Epithelial cell of proximal tubule (primary cell): Measurements from ENCODE around the gene TMC8. TPM values are rescaled to one million over a fixed set of nuclear protein-coding genes. Genes with fewer than 3 reads are reported as not detected.

ENCODE experiments used
- DNase-seq: peaks from one replicate; pipeline ENCODE4 v3.0.0-alpha.2; 2011; ENCODE audit warnings: low read depth
- H3K4me3 ChIP-seq: 2 replicates; pipeline ENCODE4 v1.5.1; 2011; ENCODE audit warnings: low read depth, mild to moderate bottlenecking, low read length
- CTCF ChIP-seq: conservative IDR thresholded peaks from 2 replicates; pipeline ENCODE4 v1.5.1; 2012; ENCODE audit warnings: low read depth, mild to moderate bottlenecking, low read length
- total RNA-seq: library from RNA; depleted of rRNA; stranded (reverse); fragments of >200 nt; gene quantifications from 2 replicates; pipeline ENCODE4 v1.2.3, GENCODE V29; 2015

The TMC8 gene
- total RNA-seq, 1 donor from 2014 or later, result 1.2 TPM

GRCh38 chr17:78124081-78124835, 6.3 kb upstream of the TMC8 start:
- H3K4me3 ChIP-seq, result no peak overlapping the region
- TF ChIP-seq CTCF, result no peak
- no peak for DNase-seq

GRCh38 chr17:78124836-78125137, 5.8 kb upstream of the TMC8 start:
- no peak overlapping the region for H3K4me3 ChIP-seq
- DNase-seq, result no peak

GRCh38 chr17:78125138-78125913, 5.2 kb upstream of the TMC8 start:
- no peak for DNase-seq
- no peak for TF ChIP-seq CTCF
- no peak overlapping the region for H3K4me3 ChIP-seq

More at GRCh38 chr17:78124836-78125137, 5.8 kb upstream of the TMC8 start:
- no peak for TF ChIP-seq CTCF

GRCh38 chr17:78125976-78126894, 4.3 kb upstream of the TMC8 start:
- H3K4me3 ChIP-seq, result no peak overlapping the region
- DNase-seq, result no peak
- no peak for TF ChIP-seq CTCF

GRCh38 chr17:78126895-78127238, 3.7 kb upstream of the TMC8 start:
- no peak for TF ChIP-seq CTCF
- H3K4me3 ChIP-seq, result peak overlapping the region; percentile 83
- DNase-seq, result no peak

- peak overlapping the region; percentile 83 for H3K4me3 ChIP-seq
- TF ChIP-seq CTCF, result no peak
- no peak for DNase-seq
These were observed 3.2 kb upstream of the TMC8 start for GRCh38 chr17:78127239-78127887.
